HG03039 (cell line): Measurements from ENCODE around the gene RANBP17.
"Not testable (repeated sequence)": the region's sequence is repeated elsewhere in the genome, so short reads cannot be mapped to it uniquely, and the experiment has no call there.

Experiments
- ATAC-seq: cut with Tn5 transposase; IDR thresholded peaks from one replicate; pipeline ENCODE4 v1.9.1; 2021; ENCODE audit warnings: mild to moderate bottlenecking, moderate library complexity; ENCODE audit not compliant: unreplicated experiment

The RANBP17 gene

GRCh38 chr5:171143926-171144325 is 282.1 kb downstream of the RANBP17 start:
- ATAC-seq = no peak

- ATAC-seq = no peak
Measured at GRCh38 chr5:171149333-171149732, 287.5 kb downstream of the RANBP17 start.

- ATAC-seq = no peak
Measured at GRCh38 chr5:171149772-171150171, 288.0 kb downstream of the RANBP17 start.

- ATAC-seq = no peak
Measured at GRCh38 chr5:171152382-171152781, 290.6 kb downstream of the RANBP17 start.

GRCh38 chr5:171155621-171156020 is 293.8 kb downstream of the RANBP17 start:
- no peak for ATAC-seq

- no peak for ATAC-seq
Measured at GRCh38 chr5:171157276-171157675, 295.5 kb downstream of the RANBP17 start.

GRCh38 chr5:171157775-171158174 is 296.0 kb downstream of the RANBP17 start:
- no peak for ATAC-seq

- ATAC-seq = no peak
Measured at GRCh38 chr5:171158581-171158980, 296.8 kb downstream of the RANBP17 start.

- no peak for ATAC-seq
Measured at GRCh38 chr5:171162165-171162564, 300.3 kb downstream of the RANBP17 start.

- no peak for ATAC-seq
Measured at GRCh38 chr5:171162596-171162995, 300.8 kb downstream of the RANBP17 start.

GRCh38 chr5:171166766-171167165 is 304.9 kb downstream of the RANBP17 start:
- no peak for ATAC-seq

GRCh38 chr5:171168171-171168570 is 306.4 kb downstream of the RANBP17 start:
- no peak for ATAC-seq

- not testable (repeated sequence) for ATAC-seq
Measured at GRCh38 chr5:171174960-171175359, 313.1 kb downstream of the RANBP17 start.

GRCh38 chr5:171175746-171176145 is 313.9 kb downstream of the RANBP17 start:
- ATAC-seq = no peak

GRCh38 chr5:171178190-171178589 is 316.4 kb downstream of the RANBP17 start:
- ATAC-seq = not testable (repeated sequence)

- ATAC-seq = no peak
Measured at GRCh38 chr5:171188016-171188415, 326.2 kb downstream of the RANBP17 start.

- no peak for ATAC-seq
Measured at GRCh38 chr5:171189442-171189841, 327.6 kb downstream of the RANBP17 start.

- ATAC-seq = no peak
Measured at GRCh38 chr5:171192111-171192510, 330.3 kb downstream of the RANBP17 start.

GRCh38 chr5:171201310-171201709 is 339.5 kb downstream of the RANBP17 start:
- ATAC-seq = no peak

- ATAC-seq = no peak
Measured at GRCh38 chr5:171205375-171205774, 343.6 kb downstream of the RANBP17 start.

GRCh38 chr5:171207256-171207847 is 345.5 kb downstream of the RANBP17 start:
- ATAC-seq = no peak

GRCh38 chr5:171221916-171222315 is 360.1 kb downstream of the RANBP17 start:
- ATAC-seq = no peak

- ATAC-seq = no peak
Measured at GRCh38 chr5:171223927-171224326, 362.1 kb downstream of the RANBP17 start.
